Loucy (cell line): ENCODE data around the gene TNNC2.

Source experiments
- H2AFZ ChIP-seq: fragments of 200-600 bp; sonication (generic); 2 replicates; pipeline ENCODE4 v1.6.0; 2016; ENCODE audit warnings: antibody characterized with exemption, mild to moderate bottlenecking, low read length, moderate library complexity
- H3F3A ChIP-seq: fragments of 200-600 bp; 2 replicates; pipeline ENCODE4 v1.6.0; 2016; ENCODE audit warnings: antibody characterized with exemption, low read depth, mild to moderate bottlenecking
- H3K27me3 ChIP-seq: fragments of 200-600 bp; sonication (generic); 2 replicates; pipeline ENCODE4 v1.6.1; 2014; ENCODE audit warnings: low read length, mild to moderate bottlenecking; ENCODE audit not compliant: insufficient read depth, poor library complexity, severe bottlenecking
- H3K36me3 ChIP-seq: fragments of 200-600 bp; sonication (generic); 2 replicates; pipeline ENCODE4 v1.6.1; 2016; ENCODE audit warnings: low read length; ENCODE audit not compliant: insufficient read depth
- H3K4me1 ChIP-seq: fragments of 200-600 bp; sonication (generic); 2 replicates; pipeline ENCODE4 v1.5.1; 2014; ENCODE audit warnings: low read length, mild to moderate bottlenecking; ENCODE audit not compliant: insufficient read depth, poor library complexity, severe bottlenecking
- H3K4me2 ChIP-seq: fragments of 200-600 bp; sonication (generic); 2 replicates; pipeline ENCODE4 v1.6.0; 2014; ENCODE audit warnings: antibody characterized with exemption, low read length, low read depth, mild to moderate bottlenecking; ENCODE audit not compliant: poor library complexity, severe bottlenecking
- H3K4me3 ChIP-seq: fragments of 200-600 bp; sonication (generic); 2 replicates; pipeline ENCODE4 v1.5.1; 2014; ENCODE audit warnings: low read length, mild to moderate bottlenecking, mixed read lengths; ENCODE audit not compliant: poor library complexity, severe bottlenecking
- H3K79me2 ChIP-seq: fragments of 200-600 bp; sonication (generic); 2 replicates; pipeline ENCODE4 v1.6.1; 2014; ENCODE audit warnings: low read length; ENCODE audit not compliant: insufficient read depth
- H3K9ac ChIP-seq: fragments of 200-600 bp; sonication (generic); 2 replicates; pipeline ENCODE4 v1.6.0; 2014; ENCODE audit warnings: mild to moderate bottlenecking, low read depth, low read length, moderate library complexity; ENCODE audit not compliant: poor library complexity, severe bottlenecking
- H3K9me2 ChIP-seq: fragments of 200-600 bp; sonication (generic); replicated peaks from 2 replicates; pipeline ENCODE4 v1.6.1; 2016; ENCODE audit warnings: low read depth, low read length, mixed read lengths
- H3K9me3 ChIP-seq: fragments of 200-600 bp; sonication (generic); 2 replicates; pipeline ENCODE4 v1.6.1; 2014; ENCODE audit warnings: mild to moderate bottlenecking, antibody characterized with exemption, low read length, low read depth; ENCODE audit not compliant: insufficient read depth
- H4K20me1 ChIP-seq: fragments of 200-600 bp; sonication (generic); 2 replicates; pipeline ENCODE4 v1.6.0; 2014; ENCODE audit warnings: antibody characterized with exemption, low read length, mild to moderate bottlenecking; ENCODE audit not compliant: insufficient read depth, poor library complexity, severe bottlenecking
- EZH2phosphoT487 ChIP-seq: fragments of 200-600 bp; IDR thresholded peaks from 2 replicates; pipeline ENCODE4 v1.6.1; 2018; ENCODE audit warnings: antibody characterized with exemption, mild to moderate bottlenecking, moderate library complexity, borderline replicate concordance
- TF ChIP-seq, protein P1 (sequence below): fragments of 200-600 bp; sonication (generic); conservative IDR thresholded peaks from 2 replicates; pipeline ENCODE4 v1.5.1; 2014; ENCODE audit warnings: mild to moderate bottlenecking, antibody characterized with exemption, low read length

The TNNC2 gene

DNA sequence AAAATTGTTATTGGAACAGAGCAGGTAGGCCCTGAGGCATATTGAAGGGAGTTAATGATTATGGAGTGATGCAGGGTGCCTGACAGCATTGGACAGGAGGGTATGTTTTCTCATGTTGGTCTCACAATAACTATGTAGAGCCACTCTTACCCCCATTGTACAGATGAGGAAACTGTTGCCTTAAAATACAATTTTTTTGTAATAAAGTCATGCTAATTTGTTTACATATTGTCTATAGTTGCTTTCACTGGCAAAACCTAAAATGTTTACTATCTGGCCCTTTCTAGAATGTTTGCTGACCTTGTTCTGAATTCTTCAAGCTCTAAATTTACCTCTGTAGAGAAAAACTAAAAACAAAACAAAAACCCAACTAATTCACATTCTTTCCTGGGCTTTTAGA is 24.4 kb upstream of the TNNC2 start:
- Histone ChIP-seq H3K4me3 (no peak overlapping the region), H3F3A (no peaks in the 10 kb centered on the region), H3K9me2 (no peaks in the 10 kb centered on the region), H3K9me3 (no peaks in the 10 kb centered on the region), H3K79me2 (peaks cover 18% of the 10 kb centered on the region; the same call in 1 of the 2 replicates), H3K36me3 (no peaks in the 10 kb centered on the region), H4K20me1 (no peaks in the 10 kb centered on the region), H3K9ac (no peak overlapping the region), H3K27me3 (no peaks in the 10 kb centered on the region), H3K4me2 (no peak overlapping the region), H2AFZ (no peak overlapping the region), H3K4me1 (peaks cover 16% of the 10 kb centered on the region)
- TF ChIP-seq, protein P1, sequence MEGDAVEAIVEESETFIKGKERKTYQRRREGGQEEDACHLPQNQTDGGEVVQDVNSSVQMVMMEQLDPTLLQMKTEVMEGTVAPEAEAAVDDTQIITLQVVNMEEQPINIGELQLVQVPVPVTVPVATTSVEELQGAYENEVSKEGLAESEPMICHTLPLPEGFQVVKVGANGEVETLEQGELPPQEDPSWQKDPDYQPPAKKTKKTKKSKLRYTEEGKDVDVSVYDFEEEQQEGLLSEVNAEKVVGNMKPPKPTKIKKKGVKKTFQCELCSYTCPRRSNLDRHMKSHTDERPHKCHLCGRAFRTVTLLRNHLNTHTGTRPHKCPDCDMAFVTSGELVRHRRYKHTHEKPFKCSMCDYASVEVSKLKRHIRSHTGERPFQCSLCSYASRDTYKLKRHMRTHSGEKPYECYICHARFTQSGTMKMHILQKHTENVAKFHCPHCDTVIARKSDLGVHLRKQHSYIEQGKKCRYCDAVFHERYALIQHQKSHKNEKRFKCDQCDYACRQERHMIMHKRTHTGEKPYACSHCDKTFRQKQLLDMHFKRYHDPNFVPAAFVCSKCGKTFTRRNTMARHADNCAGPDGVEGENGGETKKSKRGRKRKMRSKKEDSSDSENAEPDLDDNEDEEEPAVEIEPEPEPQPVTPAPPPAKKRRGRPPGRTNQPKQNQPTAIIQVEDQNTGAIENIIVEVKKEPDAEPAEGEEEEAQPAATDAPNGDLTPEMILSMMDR: no peak
- no peak for TF ChIP-seq EZH2phosphoT487

DNA sequence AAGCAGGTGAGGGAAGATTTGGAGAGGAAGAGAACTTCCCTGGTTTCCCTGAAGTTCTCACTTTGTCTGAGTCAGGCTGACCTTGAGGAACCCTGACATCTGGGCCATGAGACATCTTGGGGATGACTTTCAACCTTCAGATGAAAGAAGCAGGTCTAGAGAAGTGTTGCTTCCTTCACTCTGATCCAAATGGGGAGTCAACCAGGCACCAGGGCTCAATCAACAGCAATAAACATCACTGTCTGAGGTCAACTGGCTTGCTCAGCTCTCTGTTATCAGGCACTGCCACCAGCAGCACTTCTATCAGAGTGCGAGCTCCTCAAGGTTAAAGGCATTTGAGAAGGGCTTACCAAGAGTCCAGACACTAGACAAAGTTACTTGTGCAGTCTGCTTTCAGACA is 23.8 kb upstream of the TNNC2 start:
- Histone ChIP-seq H2AFZ (no peak overlapping the region), H3K4me3 (no peak overlapping the region), H3K9ac (no peak overlapping the region), H3F3A (no peaks in the 10 kb centered on the region), H3K4me1 (peaks cover 11% of the 10 kb centered on the region), H4K20me1 (no peaks in the 10 kb centered on the region), H3K36me3 (peaks cover 3% of the 10 kb centered on the region; the same call in 1 of the 2 replicates), H3K27me3 (no peaks in the 10 kb centered on the region), H3K9me2 (no peaks in the 10 kb centered on the region), H3K9me3 (no peaks in the 10 kb centered on the region), H3K79me2 (peaks cover 12% of the 10 kb centered on the region; the same call in 1 of the 2 replicates), H3K4me2 (no peak overlapping the region)
- no peak for TF ChIP-seq EZH2phosphoT487
- TF ChIP-seq, protein P1: no peak

DNA sequence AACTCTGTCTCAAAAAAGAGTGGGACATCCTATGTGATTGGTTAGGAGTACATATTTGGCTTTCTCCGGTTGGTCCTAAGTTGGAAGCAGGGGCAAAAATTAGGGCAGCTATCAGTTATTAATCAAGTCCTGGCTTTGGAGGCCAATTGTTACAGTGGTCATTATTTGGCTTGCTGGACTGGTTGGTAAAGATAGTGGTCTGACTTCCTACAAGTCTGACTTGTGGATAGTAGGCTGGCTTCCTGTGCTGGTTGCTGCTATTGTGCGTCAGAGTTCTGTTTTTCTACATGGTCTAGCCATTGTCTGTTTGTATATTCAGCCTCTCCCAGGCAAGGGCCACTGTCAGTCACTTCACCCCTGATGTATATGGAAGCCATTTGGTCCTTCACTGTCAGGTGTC is 23.1 kb upstream of the TNNC2 start:
- Histone ChIP-seq H3K4me1 (peaks cover 7% of the 10 kb centered on the region), H3K4me2 (no peak overlapping the region), H3K4me3 (no peak overlapping the region), H3K9ac (no peak overlapping the region), H3K36me3 (peaks cover 8% of the 10 kb centered on the region; the same call in 1 of the 2 replicates), H3K79me2 (peaks cover 9% of the 10 kb centered on the region; the same call in 1 of the 2 replicates), H3F3A (no peaks in the 10 kb centered on the region), H4K20me1 (no peaks in the 10 kb centered on the region), H2AFZ (no peak overlapping the region), H3K9me3 (no peaks in the 10 kb centered on the region), H3K9me2 (no peaks in the 10 kb centered on the region), H3K27me3 (no peaks in the 10 kb centered on the region)
- TF ChIP-seq, protein P1: no peak
- no peak for TF ChIP-seq EZH2phosphoT487
